ENCODE data around the gene SNAI3. TPM values are rescaled to one million over a fixed set of nuclear protein-coding genes. Genes with fewer than 3 reads are reported as not detected.
A peak's percentile ranks its signal among the peaks of the same experiment; 100 is the strongest.

SNAI3 gene
- total and polyA plus RNA-seq, 9 of the 15 experiments (the other 6 are each of a cell fraction or from before 2014, with no cell fraction given): 0.04 to 4.1 (median 0.80) TPM; not detected in 1

DNA sequence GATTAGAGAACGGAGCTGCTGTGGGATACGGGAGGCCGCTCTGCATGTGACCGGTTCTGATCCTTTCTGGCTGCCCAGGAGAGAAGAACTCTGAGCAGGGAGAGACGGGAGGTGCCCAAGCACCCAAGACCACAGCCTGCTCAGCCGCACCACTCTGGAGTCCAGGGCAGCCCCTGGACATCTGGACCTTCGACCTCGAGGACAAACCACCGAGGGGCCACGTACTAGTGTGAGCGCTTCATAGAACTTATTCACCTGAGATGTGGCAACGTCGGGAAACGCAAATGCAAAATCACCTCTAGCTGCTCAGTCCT, 14.0 kb upstream of the SNAI3 start:
- H3K79me2 ChIP-seq (ENCODE audit: control insufficient read depth, insufficient read depth, low read length): peaks cover 41% of the 10 kb centered on the region
- peaks cover 9% of the 10 kb centered on the region; the same call in 1 of the 2 replicates for H4K20me1 ChIP-seq (replicated peaks; ENCODE audit: control insufficient read depth, insufficient read depth, low read length)
- TF ChIP-seq DPF2 (IDR thresholded peaks at IDR 0.05): no peak
- TF ChIP-seq TEAD4 (IDR thresholded peaks at IDR 0.05; ENCODE audit: low read length): no peak
- TF ChIP-seq TEAD4 (CRISPR knock-in tag; IDR thresholded peaks at IDR 0.05; ENCODE audit: borderline replicate concordance): peak; percentile 8; the same call in 1 of the 2 replicates
- TF ChIP-seq, protein P1, sequence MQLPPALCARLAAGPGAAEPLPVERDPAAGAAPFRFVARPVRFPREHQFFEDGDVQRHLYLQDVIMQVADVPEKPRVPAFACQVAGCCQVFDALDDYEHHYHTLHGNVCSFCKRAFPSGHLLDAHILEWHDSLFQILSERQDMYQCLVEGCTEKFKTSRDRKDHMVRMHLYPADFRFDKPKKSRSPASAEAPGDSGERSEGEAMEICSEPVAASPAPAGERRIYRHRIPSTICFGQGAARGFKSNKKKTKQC (CRISPR knock-in tag; IDR thresholded peaks at IDR 0.05): peak; percentile 68; the same call in 1 of the 2 replicates
- TF ChIP-seq, protein P2, sequence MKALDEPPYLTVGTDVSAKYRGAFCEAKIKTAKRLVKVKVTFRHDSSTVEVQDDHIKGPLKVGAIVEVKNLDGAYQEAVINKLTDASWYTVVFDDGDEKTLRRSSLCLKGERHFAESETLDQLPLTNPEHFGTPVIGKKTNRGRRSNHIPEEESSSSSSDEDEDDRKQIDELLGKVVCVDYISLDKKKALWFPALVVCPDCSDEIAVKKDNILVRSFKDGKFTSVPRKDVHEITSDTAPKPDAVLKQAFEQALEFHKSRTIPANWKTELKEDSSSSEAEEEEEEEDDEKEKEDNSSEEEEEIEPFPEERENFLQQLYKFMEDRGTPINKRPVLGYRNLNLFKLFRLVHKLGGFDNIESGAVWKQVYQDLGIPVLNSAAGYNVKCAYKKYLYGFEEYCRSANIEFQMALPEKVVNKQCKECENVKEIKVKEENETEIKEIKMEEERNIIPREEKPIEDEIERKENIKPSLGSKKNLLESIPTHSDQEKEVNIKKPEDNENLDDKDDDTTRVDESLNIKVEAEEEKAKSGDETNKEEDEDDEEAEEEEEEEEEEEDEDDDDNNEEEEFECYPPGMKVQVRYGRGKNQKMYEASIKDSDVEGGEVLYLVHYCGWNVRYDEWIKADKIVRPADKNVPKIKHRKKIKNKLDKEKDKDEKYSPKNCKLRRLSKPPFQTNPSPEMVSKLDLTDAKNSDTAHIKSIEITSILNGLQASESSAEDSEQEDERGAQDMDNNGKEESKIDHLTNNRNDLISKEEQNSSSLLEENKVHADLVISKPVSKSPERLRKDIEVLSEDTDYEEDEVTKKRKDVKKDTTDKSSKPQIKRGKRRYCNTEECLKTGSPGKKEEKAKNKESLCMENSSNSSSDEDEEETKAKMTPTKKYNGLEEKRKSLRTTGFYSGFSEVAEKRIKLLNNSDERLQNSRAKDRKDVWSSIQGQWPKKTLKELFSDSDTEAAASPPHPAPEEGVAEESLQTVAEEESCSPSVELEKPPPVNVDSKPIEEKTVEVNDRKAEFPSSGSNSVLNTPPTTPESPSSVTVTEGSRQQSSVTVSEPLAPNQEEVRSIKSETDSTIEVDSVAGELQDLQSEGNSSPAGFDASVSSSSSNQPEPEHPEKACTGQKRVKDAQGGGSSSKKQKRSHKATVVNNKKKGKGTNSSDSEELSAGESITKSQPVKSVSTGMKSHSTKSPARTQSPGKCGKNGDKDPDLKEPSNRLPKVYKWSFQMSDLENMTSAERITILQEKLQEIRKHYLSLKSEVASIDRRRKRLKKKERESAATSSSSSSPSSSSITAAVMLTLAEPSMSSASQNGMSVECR (CRISPR knock-in tag; IDR thresholded peaks at IDR 0.05): 0 out of 2 replicates have a peak, but pooled peaks have one; percentile 32
- no peak for TF ChIP-seq NR2F6 (CRISPR knock-in tag; IDR thresholded peaks at IDR 0.05)
- TF ChIP-seq ZNF263 (CRISPR knock-in tag; IDR thresholded peaks at IDR 0.05; ENCODE audit: borderline replicate concordance): no peak
- 0 out of 2 replicates have a peak, but pooled peaks have one; percentile 5 for TF ChIP-seq ZNF589 (CRISPR knock-in tag; IDR thresholded peaks at IDR 0.05; ENCODE audit: low read depth)
- H3K9ac ChIP-seq (ENCODE audit: insufficient read depth in 1 of 2, low read depth in 2 of 2, low read length in 2 of 2): 0 out of 4 replicates have a peak overlapping the region, but pooled peaks of 1 of the 2 experiments have one; percentile 12
- BruUV-seq (replicated peaks): no TSS peak
- in situ Hi-C loops (cut with MboI): no loop called here
- 95% methylated on average over 13 of the region's 14 CpGs for WGBS (ENCODE audit: insufficient coverage, low coverage, missing lambda C conversion rate)
- DNase-seq (ENCODE audit: extremely low read depth in 1 of 4, low spot score in 3 of 4) (no peak), FAIRE-seq (peak; percentile 48), ATAC-seq (no peak)
- POLR2A ChIA-PET: interaction anchor here (0.5 kb wide), 1 partner anchor 97 kb away, joined by 3 read pairs; no protein-coding TSS in a partner anchor
- H3K36me3 ChIP-seq (ENCODE audit: control insufficient read depth, insufficient read depth, low read length): peaks cover 75% of the 10 kb centered on the region; the same call in 1 of the 3 replicates
- no peaks in the 10 kb centered on the region for H3K9me3 ChIP-seq (replicated peaks; ENCODE audit: control insufficient read depth, insufficient read depth, low read depth, low read length)
- no peak overlapping the region for H3K4me3 ChIP-seq
- H2AFZ ChIP-seq (ENCODE audit: low read depth, low read length): no peak overlapping the region
- CTCF ChIA-PET (ENCODE audit: low intra/inter-chr PET ratio): no interaction called here
- no peaks in the 10 kb centered on the region for H3K27me3 ChIP-seq (ENCODE audit: control insufficient read depth in 2 of 2, insufficient read depth in 2 of 2, low read length in 2 of 2)
- H3K4me2 ChIP-seq (ENCODE audit: insufficient read depth, low read length): no peak overlapping the region
- H3K9me1 ChIP-seq (ENCODE audit: control insufficient read depth, insufficient read depth, low read length): peaks cover 1% of the 10 kb centered on the region
- H3K4me1 ChIP-seq (replicated peaks in 1 of 2; ENCODE audit: control insufficient read depth in 2 of 2, insufficient read depth in 2 of 2, low read length in 2 of 2): peaks cover 15 to 88% of the 10 kb centered on the region in 2 experiments
- peak overlapping the region; percentile 71; the same call in 2 of the 3 replicates for H3K27ac ChIP-seq (ENCODE audit: extremely low read depth, low read depth, low read length)
- intact Hi-C loops (cut with micrococcal nuclease): no loop called here

All from K562 (cell line).